SU-DHL-6 (cell line): Measurements from ENCODE around the gene LYVE1.

Source experiments
- EZH2phosphoT487 ChIP-seq: fragments of 200-600 bp; sonication (generic), shearing (Covaris generic); conservative IDR thresholded peaks from 2 replicates; pipeline ENCODE4 v1.6.1; 2018; ENCODE audit warnings: mild to moderate bottlenecking, antibody characterized with exemption, low read length, moderate library complexity, mixed read lengths
- TF ChIP-seq, protein P1 (sequence below): fragments of 200-600 bp; sonication (generic); IDR thresholded peaks from one replicate; pipeline ENCODE4 v1.5.1; 2017; ENCODE audit warnings: antibody characterized with exemption, mild to moderate bottlenecking, low read length, moderate library complexity; ENCODE audit not compliant: insufficient read depth, poor library complexity, severe bottlenecking

DNA sequence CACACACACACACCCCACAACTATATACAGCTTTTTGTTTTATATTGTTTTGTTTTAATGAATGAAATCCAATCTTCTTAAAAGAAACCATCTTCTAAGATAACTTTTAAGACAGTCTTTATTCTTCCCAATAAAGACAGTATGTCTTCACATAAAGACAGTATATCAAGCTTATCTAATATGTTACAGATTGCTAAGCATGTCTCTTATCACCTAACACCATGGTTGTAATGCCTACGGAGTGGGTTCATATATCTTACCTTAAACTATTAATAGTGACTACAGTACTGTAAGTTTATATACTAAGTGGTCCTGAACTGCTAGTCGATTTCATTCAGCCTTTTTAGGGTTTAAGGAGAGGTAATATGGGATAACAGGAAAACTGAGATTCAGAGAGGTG, 35.9 kb downstream of the LYVE1 start:
- TF ChIP-seq, protein P1, sequence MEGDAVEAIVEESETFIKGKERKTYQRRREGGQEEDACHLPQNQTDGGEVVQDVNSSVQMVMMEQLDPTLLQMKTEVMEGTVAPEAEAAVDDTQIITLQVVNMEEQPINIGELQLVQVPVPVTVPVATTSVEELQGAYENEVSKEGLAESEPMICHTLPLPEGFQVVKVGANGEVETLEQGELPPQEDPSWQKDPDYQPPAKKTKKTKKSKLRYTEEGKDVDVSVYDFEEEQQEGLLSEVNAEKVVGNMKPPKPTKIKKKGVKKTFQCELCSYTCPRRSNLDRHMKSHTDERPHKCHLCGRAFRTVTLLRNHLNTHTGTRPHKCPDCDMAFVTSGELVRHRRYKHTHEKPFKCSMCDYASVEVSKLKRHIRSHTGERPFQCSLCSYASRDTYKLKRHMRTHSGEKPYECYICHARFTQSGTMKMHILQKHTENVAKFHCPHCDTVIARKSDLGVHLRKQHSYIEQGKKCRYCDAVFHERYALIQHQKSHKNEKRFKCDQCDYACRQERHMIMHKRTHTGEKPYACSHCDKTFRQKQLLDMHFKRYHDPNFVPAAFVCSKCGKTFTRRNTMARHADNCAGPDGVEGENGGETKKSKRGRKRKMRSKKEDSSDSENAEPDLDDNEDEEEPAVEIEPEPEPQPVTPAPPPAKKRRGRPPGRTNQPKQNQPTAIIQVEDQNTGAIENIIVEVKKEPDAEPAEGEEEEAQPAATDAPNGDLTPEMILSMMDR = no peak
- TF ChIP-seq EZH2phosphoT487 = no peak
